B cell (primary cell): ENCODE measurements around the gene TGFBR3.

Experiments
- CTCF ChIP-seq: fragments of 200-600 bp; IDR thresholded peaks from one replicate; pipeline ENCODE4 v1.8.0; 2022; ENCODE audit warnings: antibody characterized with exemption, mild to moderate bottlenecking
- EZH2 ChIP-seq: IDR thresholded peaks from 2 replicates; pipeline ENCODE4 v1.6.1; 2012; ENCODE audit warnings: borderline replicate concordance, low read depth, mild to moderate bottlenecking, moderate library complexity, low read length; ENCODE audit not compliant: insufficient read depth, poor library complexity, severe bottlenecking

- TF ChIP-seq EZH2: no peak
- TF ChIP-seq CTCF: no peak
Observed at GRCh38 chr1:91850708-91851107, 35.2 kb downstream of the TGFBR3 start.
